NB4 (cell line): ENCODE results near the gene NHERF1.

ENCODE experiments used
- MYC ChIP-seq: IDR thresholded peaks from 2 replicates; pipeline ENCODE4 v1.6.1; 2011; ENCODE audit warnings: low read depth, low read length
- POLR2A ChIP-seq: IDR thresholded peaks from 2 replicates; pipeline ENCODE4 v1.6.1; 2011; ENCODE audit warnings: mild to moderate bottlenecking; ENCODE audit not compliant: insufficient read length; ENCODE audit errors: extremely low read depth
- TF ChIP-seq, protein P1 (sequence below): IDR thresholded peaks from one replicate; pipeline ENCODE4 v1.5.1; 2012; ENCODE audit warnings: low read depth, low read length

DNA sequence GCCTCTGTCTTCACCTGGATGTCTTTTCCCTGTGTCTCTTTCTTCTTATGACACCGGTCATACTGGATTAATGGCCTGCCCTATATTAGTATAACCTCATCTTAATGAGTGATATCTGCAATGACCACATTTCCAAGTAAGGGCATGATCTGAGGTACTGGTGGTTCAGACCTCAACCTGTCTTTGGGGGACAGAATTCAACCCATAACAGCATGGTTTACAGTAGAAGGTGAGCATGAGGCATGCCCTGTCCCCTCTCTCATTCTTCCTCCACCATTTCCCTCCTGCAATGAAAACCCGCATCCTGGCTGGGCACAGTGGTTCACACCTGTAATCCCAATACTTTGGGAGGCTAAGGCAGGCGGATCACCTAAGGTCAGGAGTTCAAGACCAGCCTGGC, 14.2 kb upstream of the NHERF1 start:
- TF ChIP-seq, protein P1, sequence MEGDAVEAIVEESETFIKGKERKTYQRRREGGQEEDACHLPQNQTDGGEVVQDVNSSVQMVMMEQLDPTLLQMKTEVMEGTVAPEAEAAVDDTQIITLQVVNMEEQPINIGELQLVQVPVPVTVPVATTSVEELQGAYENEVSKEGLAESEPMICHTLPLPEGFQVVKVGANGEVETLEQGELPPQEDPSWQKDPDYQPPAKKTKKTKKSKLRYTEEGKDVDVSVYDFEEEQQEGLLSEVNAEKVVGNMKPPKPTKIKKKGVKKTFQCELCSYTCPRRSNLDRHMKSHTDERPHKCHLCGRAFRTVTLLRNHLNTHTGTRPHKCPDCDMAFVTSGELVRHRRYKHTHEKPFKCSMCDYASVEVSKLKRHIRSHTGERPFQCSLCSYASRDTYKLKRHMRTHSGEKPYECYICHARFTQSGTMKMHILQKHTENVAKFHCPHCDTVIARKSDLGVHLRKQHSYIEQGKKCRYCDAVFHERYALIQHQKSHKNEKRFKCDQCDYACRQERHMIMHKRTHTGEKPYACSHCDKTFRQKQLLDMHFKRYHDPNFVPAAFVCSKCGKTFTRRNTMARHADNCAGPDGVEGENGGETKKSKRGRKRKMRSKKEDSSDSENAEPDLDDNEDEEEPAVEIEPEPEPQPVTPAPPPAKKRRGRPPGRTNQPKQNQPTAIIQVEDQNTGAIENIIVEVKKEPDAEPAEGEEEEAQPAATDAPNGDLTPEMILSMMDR = no peak
- TF ChIP-seq MYC (no peak), POLR2A (no peak)
